B cell (primary cell): ENCODE measurements around the gene KRT71. TPM values are rescaled to one million over a fixed set of nuclear protein-coding genes. Genes with fewer than 3 reads are reported as not detected.
"Not testable (repeated sequence)": the region's sequence is repeated elsewhere in the genome, so short reads cannot be mapped to it uniquely, and the experiment has no call there.

Source experiments
- ATAC-seq: fragments of 200-7000 bp; cut with Tn5 transposase; one replicate; pipeline ENCODE4 v1.10.0; 2021; ENCODE audit warnings: low read depth, mild to moderate bottlenecking, moderate number of reproducible peaks, moderate library complexity
- CTCF ChIA-PET: fragments of 350-600 bp; sonication (Branson Sonifier 250); formaldehyde crosslinking; loops from one replicate; lab custom pipeline; 2021; ENCODE audit warnings: antibody characterized with exemption, inconsistent platforms; lab: Charles Lee
- POLR2A ChIA-PET: fragments of 350-600 bp; sonication (Branson Sonifier 250); formaldehyde crosslinking; loops from one replicate; lab custom pipeline; 2021; ENCODE audit warnings: antibody characterized with exemption; lab: Charles Lee
- DNase-seq: peaks from one replicate; pipeline ENCODE4 v3.0.0; 2013
- H2AFZ ChIP-seq: 2 replicates; pipeline ENCODE4 v1.6.1; 2012; ENCODE audit warnings: mild to moderate bottlenecking, low read depth, low read length; ENCODE audit not compliant: insufficient read depth, poor library complexity, severe bottlenecking
- H3K27ac ChIP-seq, 2 donors: 1 replicate in 1 of 2; 2 replicates in 1 of 2; pipeline ENCODE4 v1.5.1; 2012 to 2013; ENCODE audit warnings: low read length in 2 of 2, mild to moderate bottlenecking in 2 of 2, moderate library complexity in 1 of 2
- H3K27me3 ChIP-seq, 4 experiments: fragments of 200-600 bp in 1 of 4; sonication (generic) in 1 of 4; replicated peaks in 1 of 4; 1 replicate in 2 of 4; 2 replicates in 2 of 4; pipeline versions ENCODE4 v1.6.1 to v1.7.0; 2013 to 2016; ENCODE audit warnings: low read length in 3 of 4, mild to moderate bottlenecking in 2 of 4, mixed read lengths in 1 of 4, moderate library complexity in 1 of 4; ENCODE audit not compliant: insufficient read depth in 4 of 4, control insufficient read depth in 3 of 4; ENCODE audit errors: control extremely low read depth in 1 of 4
- H3K36me3 ChIP-seq, 2 experiments: replicated peaks in 1 of 2; 1 replicate in 1 of 2; 2 replicates in 1 of 2; pipeline versions ENCODE4 v1.6.1 to v1.7.1; 2013; ENCODE audit warnings: low read length in 1 of 2; ENCODE audit not compliant: insufficient read depth in 2 of 2, control insufficient read depth in 1 of 2; ENCODE audit errors: control extremely low read depth in 1 of 2, extremely low read depth in 1 of 2
- H3K4me1 ChIP-seq, 2 donors: fragments of 200-600 bp in 1 of 2; sonication (generic) in 1 of 2; 1 replicate in 1 of 2; 2 replicates in 1 of 2; pipeline versions ENCODE4 v1.5.1 to v1.6.1; 2013 to 2017; ENCODE audit warnings: low read length in 2 of 2; ENCODE audit not compliant: control insufficient read depth in 2 of 2, insufficient read depth in 2 of 2
- H3K4me2 ChIP-seq: replicated peaks from 2 replicates; pipeline ENCODE3; 2012; ENCODE audit warnings: mild to moderate bottlenecking, low read depth, low read length; ENCODE audit not compliant: poor library complexity, severe bottlenecking
- H3K4me3 ChIP-seq, 5 experiments: fragments of 200-600 bp in 1 of 5; sonication (generic) in 1 of 5; 1 replicate in 3 of 5; 2 replicates in 2 of 5; pipeline versions ENCODE4 v1.5.1 to v1.7.0; 2011 to 2016; ENCODE audit warnings: low read length in 4 of 5, mild to moderate bottlenecking in 4 of 5, low read depth in 2 of 5, control low read depth in 1 of 5, moderate library complexity in 1 of 5; ENCODE audit not compliant: insufficient read depth in 1 of 5; ENCODE audit errors: control extremely low read depth in 1 of 5, extremely low read depth in 1 of 5
- H3K79me2 ChIP-seq: fragments of 200-600 bp; sonication (generic); one replicate; pipeline ENCODE4 v1.6.0; 2016; ENCODE audit warnings: low read length; ENCODE audit not compliant: control insufficient read depth, insufficient read depth
- H3K9ac ChIP-seq: fragments of 200-600 bp; sonication (generic); 2 replicates; pipeline ENCODE4 v1.6.1; 2017; ENCODE audit warnings: mild to moderate bottlenecking, low read length, moderate library complexity
- H3K9me3 ChIP-seq, 3 donors: one replicate each; pipeline versions ENCODE4 v1.6.1 to v1.7.1; 2013; ENCODE audit warnings: low read length in 2 of 3; ENCODE audit not compliant: control insufficient read depth in 2 of 3, insufficient read depth in 1 of 3; ENCODE audit errors: control extremely low read depth in 1 of 3
- H4K20me1 ChIP-seq: 2 replicates; pipeline ENCODE4 v1.6.0; 2012; ENCODE audit warnings: mild to moderate bottlenecking, low read length; ENCODE audit not compliant: insufficient read depth, control insufficient read depth, poor library complexity, severe bottlenecking
- H3K27ac Mint-ChIP-seq: one replicate; pipeline ENCODE4 v1.8.0; 2021; ENCODE audit warnings: mixed read lengths
- H3K27me3 Mint-ChIP-seq: one replicate; pipeline ENCODE4 v1.8.0; 2021; ENCODE audit warnings: mixed read lengths
- H3K4me1 Mint-ChIP-seq: one replicate; pipeline ENCODE4 v1.8.0; 2021; ENCODE audit warnings: mixed read lengths
- H3K4me3 Mint-ChIP-seq: one replicate; pipeline ENCODE4 v1.8.0; 2021; ENCODE audit warnings: mixed read lengths
- H3K9me3 Mint-ChIP-seq: one replicate; pipeline ENCODE4 v1.8.0; 2022; ENCODE audit warnings: mixed read lengths; ENCODE audit not compliant: insufficient read depth
- EZH2 ChIP-seq: IDR thresholded peaks from 2 replicates; pipeline ENCODE4 v1.6.1; 2012; ENCODE audit warnings: borderline replicate concordance, low read depth, mild to moderate bottlenecking, moderate library complexity, low read length; ENCODE audit not compliant: insufficient read depth, poor library complexity, severe bottlenecking
- WGBS: methylation state at CpG from one replicate; pipeline ENCODE4 v1.1.5; 2013; ENCODE audit warnings: missing lambda C conversion rate; ENCODE audit not compliant: insufficient coverage; 5-methylcytosine and 5-hydroxymethylcytosine counted together
- intact Hi-C: fragments of 100-400 bp; cut with micrococcal nuclease; formaldehyde crosslinking; loops from one replicate; pipeline ENCODE4 v1.10.0; 2022
- polyA plus RNA-seq: library from polyadenylated mRNA; depleted of rRNA; stranded (reverse); fragments of >200 nt; gene quantifications from 2 replicates; pipeline ENCODE4 v1.2.3, GENCODE V29; 2012
- total RNA-seq, 2 donors: library from RNA; stranded (reverse); fragments of 120-200 nt in 1 of 2; gene quantifications; 1 replicate in 1 of 2; 2 replicates in 1 of 2; pipeline versions ENCODE4 v1.2.3 to v1.2.4, GENCODE V29; 2013 to 2022
- TF ChIP-seq, protein P1 (sequence below): fragments of 200-600 bp; IDR thresholded peaks from one replicate; pipeline ENCODE4 v1.8.0; 2022; ENCODE audit warnings: antibody characterized with exemption, mild to moderate bottlenecking

The KRT71 gene
- total and polyA plus RNA-seq, 2 donors (not counting 1 experiment from before 2014, with no cell fraction given) = not detected

DNA sequence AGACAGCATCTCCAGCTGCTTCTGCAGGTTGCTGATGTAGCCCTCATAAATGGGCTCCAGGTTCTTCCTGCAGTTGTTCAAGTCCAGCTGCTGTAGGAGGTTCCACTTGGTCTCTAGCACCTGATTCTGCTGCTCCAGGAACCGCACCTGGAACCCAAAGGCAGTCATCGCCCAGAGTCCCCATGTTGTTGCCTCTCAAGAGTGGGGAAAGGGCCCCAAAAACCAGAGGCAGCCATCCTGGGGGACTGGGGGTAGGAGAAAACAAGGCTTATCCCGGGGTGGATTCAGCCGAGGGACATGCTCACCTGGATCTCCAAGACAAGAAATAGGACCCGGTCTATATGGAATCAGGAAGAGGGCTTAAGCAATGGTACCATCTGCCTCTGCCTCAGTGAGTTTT lies 46.0 kb upstream of the KRT71 start:
- Histone ChIP-seq H2AFZ (no peak overlapping the region), H3K27me3 (peaks cover 0 to 14% (median 6%) of the 10 kb centered on the region in 4 experiments), H3K4me2 (no peak overlapping the region), H3K9me3 (no peaks in the 10 kb centered on the region), H3K4me3 (no peak overlapping the region), H3K4me1 (no peaks in the 10 kb centered on the region), H3K36me3 (no peaks in the 10 kb centered on the region), H3K79me2 (no peaks in the 10 kb centered on the region), H4K20me1 (no peaks in the 10 kb centered on the region), H3K9ac (no peak overlapping the region), H3K27ac (no peak overlapping the region)
- H3K4me1 Mint-ChIP-seq = no peaks in the 10 kb centered on the region
- ATAC-seq = no peak
- intact Hi-C loops = no loop called here
- no peak overlapping the region for H3K4me3 Mint-ChIP-seq
- ChIA-PET CTCF (interaction anchor here (1.5 kb wide), 1 partner anchor 45 kb away, joined by 4 read pairs; no protein-coding TSS in a partner anchor), POLR2A (no interaction called here)
- H3K9me3 Mint-ChIP-seq = no peaks in the 10 kb centered on the region
- no peak for DNase-seq
- no peak overlapping the region for H3K27ac Mint-ChIP-seq
- TF ChIP-seq, protein P1, sequence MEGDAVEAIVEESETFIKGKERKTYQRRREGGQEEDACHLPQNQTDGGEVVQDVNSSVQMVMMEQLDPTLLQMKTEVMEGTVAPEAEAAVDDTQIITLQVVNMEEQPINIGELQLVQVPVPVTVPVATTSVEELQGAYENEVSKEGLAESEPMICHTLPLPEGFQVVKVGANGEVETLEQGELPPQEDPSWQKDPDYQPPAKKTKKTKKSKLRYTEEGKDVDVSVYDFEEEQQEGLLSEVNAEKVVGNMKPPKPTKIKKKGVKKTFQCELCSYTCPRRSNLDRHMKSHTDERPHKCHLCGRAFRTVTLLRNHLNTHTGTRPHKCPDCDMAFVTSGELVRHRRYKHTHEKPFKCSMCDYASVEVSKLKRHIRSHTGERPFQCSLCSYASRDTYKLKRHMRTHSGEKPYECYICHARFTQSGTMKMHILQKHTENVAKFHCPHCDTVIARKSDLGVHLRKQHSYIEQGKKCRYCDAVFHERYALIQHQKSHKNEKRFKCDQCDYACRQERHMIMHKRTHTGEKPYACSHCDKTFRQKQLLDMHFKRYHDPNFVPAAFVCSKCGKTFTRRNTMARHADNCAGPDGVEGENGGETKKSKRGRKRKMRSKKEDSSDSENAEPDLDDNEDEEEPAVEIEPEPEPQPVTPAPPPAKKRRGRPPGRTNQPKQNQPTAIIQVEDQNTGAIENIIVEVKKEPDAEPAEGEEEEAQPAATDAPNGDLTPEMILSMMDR = no peak
- TF ChIP-seq EZH2 = no peak
- WGBS = 87% methylated on average over 5 of the region's 5 CpGs
- H3K27me3 Mint-ChIP-seq = peaks cover 44% of the 10 kb centered on the region

DNA sequence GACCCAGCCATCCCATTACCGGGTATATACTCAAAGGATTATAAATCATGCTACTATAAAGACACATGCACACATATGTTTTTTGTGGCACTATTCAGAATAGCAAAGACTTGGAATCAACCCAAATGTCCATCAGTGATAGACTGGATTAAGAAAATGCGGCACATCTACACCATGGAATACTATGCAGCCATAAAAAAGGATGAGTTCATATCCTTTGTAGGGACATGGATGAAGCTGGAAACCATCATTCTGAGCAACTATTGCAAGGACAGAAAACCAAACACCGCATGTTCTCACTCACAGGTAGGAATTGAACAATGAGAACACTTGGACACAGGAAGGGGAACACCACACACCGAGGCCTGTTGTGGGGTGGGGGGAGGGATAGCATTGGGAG lies 41.3 kb upstream of the KRT71 start:
- H3K79me2 ChIP-seq, ATAC-seq, H3K4me1 Mint-ChIP-seq, POLR2A ChIA-PET, H3K9ac ChIP-seq, CTCF ChIA-PET, H2AFZ ChIP-seq, H3K36me3 ChIP-seq, H4K20me1 ChIP-seq, intact Hi-C loops, H3K27me3 ChIP-seq, DNase-seq, H3K4me3 Mint-ChIP-seq, H3K4me3 ChIP-seq, H3K9me3 ChIP-seq, H3K27ac ChIP-seq, H3K9me3 Mint-ChIP-seq, H3K4me1 ChIP-seq, H3K27ac Mint-ChIP-seq, H3K4me2 ChIP-seq: not testable (repeated sequence)
- peaks cover 38% of the 10 kb centered on the region for H3K27me3 Mint-ChIP-seq
- 100% methylated on average over 1 of the region's 4 CpGs for WGBS
